NCI-H2107 treated with DMSO at 0.1 percent for 48 hours (cell line): Measurements from ENCODE around the gene CDH5.
"Not testable (repeated sequence)": the region's sequence is repeated elsewhere in the genome, so short reads cannot be mapped to it uniquely, and the experiment has no call there.

ENCODE experiments used
- DNase-seq: peaks from one replicate; lab custom pipeline; 2025; ENCODE audit not compliant: unreplicated experiment; lab: John Stamatoyannopoulos, UW

CDH5 gene

GRCh38 chr16:66366433-66367299 is at the start of gene CDH5:
Gene CDH5 (plus strand): TSS chr16:66366691. CDS start chr16:66379338, 12,647 bp downstream.
- no peak for DNase-seq

- DNase-seq, result no peak
Observed at GRCh38 chr16:66318505-66318904, 48.0 kb upstream of the CDH5 start.

- DNase-seq, result no peak
Observed at GRCh38 chr16:66320774-66321173, 45.7 kb upstream of the CDH5 start.

- DNase-seq, result no peak
Observed at GRCh38 chr16:66322174-66322573, 44.3 kb upstream of the CDH5 start.

GRCh38 chr16:66324815-66325515 is 41.5 kb upstream of the CDH5 start:
- DNase-seq, result no peak

- DNase-seq, result no peak
Observed at GRCh38 chr16:66325717-66326376, 40.6 kb upstream of the CDH5 start.

- peak; percentile 45 for DNase-seq
Observed at GRCh38 chr16:66326991-66327513, 39.4 kb upstream of the CDH5 start.

- no peak for DNase-seq
Observed at GRCh38 chr16:66328282-66328681, 38.2 kb upstream of the CDH5 start.

GRCh38 chr16:66331464-66331863 is 35.0 kb upstream of the CDH5 start:
- not testable (repeated sequence) for DNase-seq

GRCh38 chr16:66332634-66333610 is 33.6 kb upstream of the CDH5 start:
- no peak for DNase-seq

- peak; percentile 49 for DNase-seq
Observed at GRCh38 chr16:66334853-66335574, 31.5 kb upstream of the CDH5 start.

GRCh38 chr16:66335704-66336329 is 30.7 kb upstream of the CDH5 start:
- DNase-seq, result peak; percentile 92

GRCh38 chr16:66337463-66338188 is 28.9 kb upstream of the CDH5 start:
- DNase-seq, result no peak

- DNase-seq, result no peak
Observed at GRCh38 chr16:66342294-66342900, 24.1 kb upstream of the CDH5 start.

GRCh38 chr16:66344533-66345145 is 21.9 kb upstream of the CDH5 start:
- DNase-seq, result peak; percentile 11

GRCh38 chr16:66346221-66346620 is 20.3 kb upstream of the CDH5 start:
- no peak for DNase-seq

GRCh38 chr16:66352304-66352703 is 14.2 kb upstream of the CDH5 start:
- no peak for DNase-seq

- DNase-seq, result no peak
Observed at GRCh38 chr16:66353055-66353454, 13.4 kb upstream of the CDH5 start.
